Measurements from ENCODE around the gene SMIM38.
A peak's percentile ranks its signal among the peaks of the same experiment; 100 is the strongest.

Gene SMIM38

GRCh38 chr11:69121621-69122325 lies 34.0 kb upstream of the SMIM38 start:
- TF ChIP-seq POLR2AphosphoS5 (IDR thresholded peaks at IDR 0.05; ENCODE audit: low read depth, low read length) (no peak), TAF1 (IDR thresholded peaks at IDR 0.05; ENCODE audit: borderline replicate concordance, insufficient read depth, low read length) (no peak), SIN3A (IDR thresholded peaks at IDR 0.05; ENCODE audit: borderline replicate concordance, insufficient read depth, low read length) (no peak), FOXP2 (optimal IDR thresholded peaks at IDR 0.05; ENCODE audit: borderline replicate concordance, extremely low read depth, extremely low read length, insufficient read depth) (no peak)
- TF ChIP-seq, protein P1, sequence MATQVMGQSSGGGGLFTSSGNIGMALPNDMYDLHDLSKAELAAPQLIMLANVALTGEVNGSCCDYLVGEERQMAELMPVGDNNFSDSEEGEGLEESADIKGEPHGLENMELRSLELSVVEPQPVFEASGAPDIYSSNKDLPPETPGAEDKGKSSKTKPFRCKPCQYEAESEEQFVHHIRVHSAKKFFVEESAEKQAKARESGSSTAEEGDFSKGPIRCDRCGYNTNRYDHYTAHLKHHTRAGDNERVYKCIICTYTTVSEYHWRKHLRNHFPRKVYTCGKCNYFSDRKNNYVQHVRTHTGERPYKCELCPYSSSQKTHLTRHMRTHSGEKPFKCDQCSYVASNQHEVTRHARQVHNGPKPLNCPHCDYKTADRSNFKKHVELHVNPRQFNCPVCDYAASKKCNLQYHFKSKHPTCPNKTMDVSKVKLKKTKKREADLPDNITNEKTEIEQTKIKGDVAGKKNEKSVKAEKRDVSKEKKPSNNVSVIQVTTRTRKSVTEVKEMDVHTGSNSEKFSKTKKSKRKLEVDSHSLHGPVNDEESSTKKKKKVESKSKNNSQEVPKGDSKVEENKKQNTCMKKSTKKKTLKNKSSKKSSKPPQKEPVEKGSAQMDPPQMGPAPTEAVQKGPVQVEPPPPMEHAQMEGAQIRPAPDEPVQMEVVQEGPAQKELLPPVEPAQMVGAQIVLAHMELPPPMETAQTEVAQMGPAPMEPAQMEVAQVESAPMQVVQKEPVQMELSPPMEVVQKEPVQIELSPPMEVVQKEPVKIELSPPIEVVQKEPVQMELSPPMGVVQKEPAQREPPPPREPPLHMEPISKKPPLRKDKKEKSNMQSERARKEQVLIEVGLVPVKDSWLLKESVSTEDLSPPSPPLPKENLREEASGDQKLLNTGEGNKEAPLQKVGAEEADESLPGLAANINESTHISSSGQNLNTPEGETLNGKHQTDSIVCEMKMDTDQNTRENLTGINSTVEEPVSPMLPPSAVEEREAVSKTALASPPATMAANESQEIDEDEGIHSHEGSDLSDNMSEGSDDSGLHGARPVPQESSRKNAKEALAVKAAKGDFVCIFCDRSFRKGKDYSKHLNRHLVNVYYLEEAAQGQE (IDR thresholded peaks at IDR 0.05; ENCODE audit: insufficient read depth in 1 of 2, low read depth in 2 of 2, low read length in 2 of 2), result no peak

DNA sequence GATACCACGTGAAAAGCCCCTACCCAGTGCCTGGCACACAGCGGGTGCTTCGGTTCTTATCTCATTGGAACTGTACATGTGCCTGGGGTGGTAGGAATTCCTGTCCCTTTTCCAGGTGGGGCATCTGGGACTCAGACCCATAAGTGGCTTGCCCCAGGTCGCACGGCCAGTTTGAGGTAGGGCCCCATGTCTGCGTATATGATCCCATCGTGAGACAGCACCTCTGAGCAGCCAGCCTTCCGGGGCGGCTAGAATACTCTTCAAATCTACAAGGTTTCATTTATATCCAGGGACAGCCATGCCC lies 33.5 kb upstream of the SMIM38 start:
- TF ChIP-seq TAF1 (IDR thresholded peaks at IDR 0.05; ENCODE audit: borderline replicate concordance, insufficient read depth, low read length) (no peak), POLR2AphosphoS5 (IDR thresholded peaks at IDR 0.05; ENCODE audit: low read depth, low read length) (no peak), FOXP2 (optimal IDR thresholded peaks at IDR 0.05; ENCODE audit: borderline replicate concordance, extremely low read depth, extremely low read length, insufficient read depth) (no peak), SIN3A (IDR thresholded peaks at IDR 0.05; ENCODE audit: borderline replicate concordance, insufficient read depth, low read length) (no peak)
- TF ChIP-seq, protein P1 (IDR thresholded peaks at IDR 0.05; ENCODE audit: insufficient read depth in 1 of 2, low read depth in 2 of 2, low read length in 2 of 2), result no peak

- TF ChIP-seq SIN3A (IDR thresholded peaks at IDR 0.05; ENCODE audit: borderline replicate concordance, insufficient read depth, low read length) (no peak), FOXP2 (optimal IDR thresholded peaks at IDR 0.05; ENCODE audit: borderline replicate concordance, extremely low read depth, extremely low read length, insufficient read depth) (peak; percentile 58), TAF1 (IDR thresholded peaks at IDR 0.05; ENCODE audit: borderline replicate concordance, insufficient read depth, low read length) (no peak)
- TF ChIP-seq, protein P1 (IDR thresholded peaks at IDR 0.05; ENCODE audit: insufficient read depth in 1 of 2, low read depth in 2 of 2, low read length in 2 of 2), result no peak
Measured at GRCh38 chr11:69122630-69123431, 32.9 kb upstream of the SMIM38 start.

DNA sequence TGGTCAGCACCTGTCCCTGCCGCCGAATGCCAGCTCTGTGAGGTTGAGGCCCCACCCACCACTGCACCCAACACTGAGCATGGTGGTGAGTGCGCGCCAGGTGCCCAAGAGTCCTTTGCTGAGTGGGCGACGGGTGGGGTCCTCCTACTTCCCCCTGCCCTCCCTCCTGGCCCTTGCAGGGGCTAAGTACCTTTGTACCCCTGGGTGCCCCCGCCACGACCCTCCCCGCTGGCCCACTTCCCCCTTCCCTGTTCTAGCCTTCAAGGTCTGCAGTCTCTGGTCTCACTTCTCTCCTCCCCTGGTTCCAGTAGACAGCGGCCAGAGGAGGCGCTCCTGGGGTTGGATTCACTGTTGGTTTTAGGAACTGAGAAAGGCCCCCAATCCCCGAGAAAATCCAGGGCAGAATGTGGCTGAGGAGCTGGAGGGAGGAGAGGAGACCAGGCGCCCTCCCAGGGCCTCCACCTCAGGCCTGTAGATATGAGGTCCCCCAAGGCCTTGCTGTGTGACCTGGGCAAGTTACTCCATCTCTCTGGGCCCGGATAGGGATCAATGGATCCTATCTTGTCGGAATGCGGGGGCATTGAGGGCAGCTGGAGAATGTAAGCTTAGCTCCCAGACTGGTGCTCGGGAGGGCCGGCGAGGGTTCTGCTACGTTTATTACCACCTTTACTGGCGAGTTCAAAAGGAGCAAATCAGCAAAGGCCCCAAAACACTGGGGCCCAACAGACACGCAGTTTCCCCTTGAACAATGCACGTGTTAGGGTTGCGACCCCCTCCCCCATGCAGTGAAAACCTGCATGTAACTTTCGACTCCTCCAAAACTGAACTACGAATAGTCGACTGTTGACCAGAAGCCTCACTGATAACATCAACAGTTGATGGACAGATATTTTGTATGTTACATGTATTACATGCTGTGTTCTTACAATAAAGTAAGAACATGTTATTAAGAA lies 31.9 kb upstream of the SMIM38 start:
- TF ChIP-seq POLR2AphosphoS5 (IDR thresholded peaks at IDR 0.05; ENCODE audit: low read depth, low read length) (no peak), FOXP2 (optimal IDR thresholded peaks at IDR 0.05; ENCODE audit: borderline replicate concordance, extremely low read depth, extremely low read length, insufficient read depth) (no peak), SIN3A (IDR thresholded peaks at IDR 0.05; ENCODE audit: borderline replicate concordance, insufficient read depth, low read length) (no peak), TAF1 (IDR thresholded peaks at IDR 0.05; ENCODE audit: borderline replicate concordance, insufficient read depth, low read length) (no peak)
- TF ChIP-seq, protein P1 (IDR thresholded peaks at IDR 0.05; ENCODE audit: insufficient read depth in 1 of 2, low read depth in 2 of 2, low read length in 2 of 2), result no peak

Measured in PFSK-1 (cell line).